Measurements from ENCODE around the gene COG3. TPM values are rescaled to one million over a fixed set of nuclear protein-coding genes. Genes with fewer than 3 reads are reported as not detected.

COG3 gene
- total RNA-seq, 1 donor, result 31.2 TPM

DNA sequence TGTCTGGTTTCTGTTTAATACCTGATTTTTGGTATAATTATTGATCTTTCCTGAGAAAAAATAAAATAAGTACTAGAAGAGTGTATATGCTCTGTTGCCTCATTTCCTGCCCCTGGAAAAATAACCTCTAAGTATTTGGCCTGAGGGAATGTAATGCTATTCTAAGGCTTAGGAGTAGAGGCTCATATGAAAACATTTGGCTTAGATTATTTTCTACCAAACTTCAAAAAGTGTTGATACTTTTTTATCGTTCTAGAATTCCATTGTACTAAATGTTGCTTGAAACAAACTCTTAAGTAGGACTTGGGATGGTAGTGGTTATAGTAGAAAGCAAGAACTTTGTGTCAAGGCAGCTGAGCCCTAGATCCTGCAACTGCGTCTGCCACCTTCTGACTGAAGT, 57.8 kb downstream of the COG3 start:
- DNase-seq (ENCODE audit: low read depth), result peak; percentile 23
- no peak for TF ChIP-seq CTCF (IDR thresholded peaks at IDR 0.05; ENCODE audit: insufficient read depth, low read length)
- H3K4me3 ChIP-seq (ENCODE audit: low read depth, low read length), result no peak overlapping the region

- no peak for DNase-seq (ENCODE audit: low read depth)
- TF ChIP-seq CTCF (IDR thresholded peaks at IDR 0.05; ENCODE audit: insufficient read depth, low read length), result no peak
Measured at GRCh38 chr13:45527699-45528462, 63.1 kb downstream of the COG3 start.

DNA sequence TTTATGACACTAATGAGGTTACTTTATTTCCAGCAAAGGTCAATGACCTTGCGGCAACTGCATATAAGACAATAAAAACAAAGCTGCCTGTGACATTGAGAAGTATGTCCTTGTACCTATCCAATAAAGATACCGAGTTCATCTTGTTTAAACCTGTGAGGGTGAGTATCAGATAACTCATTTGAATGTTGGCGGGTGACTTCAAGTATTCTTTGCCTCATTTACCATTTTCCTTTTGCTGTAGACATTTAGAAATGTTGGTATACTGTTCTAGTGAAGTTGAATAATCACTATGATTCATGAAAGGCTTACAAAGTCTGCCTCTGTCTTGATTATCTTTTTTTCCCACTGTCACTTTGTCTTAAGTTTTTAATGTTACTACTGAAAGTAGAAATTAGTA, 65.0 kb downstream of the COG3 start:
- no peak overlapping the region for H3K4me3 ChIP-seq (ENCODE audit: low read depth, low read length)
- TF ChIP-seq CTCF (IDR thresholded peaks at IDR 0.05; ENCODE audit: insufficient read depth, low read length), result no peak
- DNase-seq (ENCODE audit: low read depth), result no peak

More at GRCh38 chr13:45527699-45528462, 63.1 kb downstream of the COG3 start:
- no peak overlapping the region for H3K4me3 ChIP-seq (ENCODE audit: low read depth, low read length)

- H3K4me3 ChIP-seq (ENCODE audit: low read depth, low read length), result no peak overlapping the region
- DNase-seq (ENCODE audit: low read depth), result no peak
- no peak for TF ChIP-seq CTCF (IDR thresholded peaks at IDR 0.05; ENCODE audit: insufficient read depth, low read length)
Measured at GRCh38 chr13:45534604-45535003, 69.9 kb downstream of the COG3 start.

- no peak for TF ChIP-seq CTCF (IDR thresholded peaks at IDR 0.05; ENCODE audit: insufficient read depth, low read length)
- no peak for DNase-seq (ENCODE audit: low read depth)
- no peak overlapping the region for H3K4me3 ChIP-seq (ENCODE audit: low read depth, low read length)
Measured at GRCh38 chr13:45536224-45536623, 71.5 kb downstream of the COG3 start.

GRCh38 chr13:45537516-45537915, 72.8 kb downstream of the COG3 start:
- H3K4me3 ChIP-seq (ENCODE audit: low read depth, low read length), result no peak overlapping the region
- DNase-seq (ENCODE audit: low read depth), result no peak
- no peak for TF ChIP-seq CTCF (IDR thresholded peaks at IDR 0.05; ENCODE audit: insufficient read depth, low read length)

GRCh38 chr13:45538382-45538781, 73.6 kb downstream of the COG3 start:
- no peak for TF ChIP-seq CTCF (IDR thresholded peaks at IDR 0.05; ENCODE audit: insufficient read depth, low read length)
- no peak for DNase-seq (ENCODE audit: low read depth)

More at GRCh38 chr13:45538382-45538781, 73.6 kb downstream of the COG3 start:
- no peak overlapping the region for H3K4me3 ChIP-seq (ENCODE audit: low read depth, low read length)

Measured in fibroblast of the aortic adventitia (primary cell).